ENCODE measurements around the gene PTPRM. TPM values are rescaled to one million over a fixed set of nuclear protein-coding genes. Genes with fewer than 3 reads are reported as not detected.

PTPRM gene
- total and polyA plus RNA-seq, 2 donors (not counting 3 experiments of a cell fraction or from before 2014, with no cell fraction given), result 37.4 to 43.7 TPM

DNA sequence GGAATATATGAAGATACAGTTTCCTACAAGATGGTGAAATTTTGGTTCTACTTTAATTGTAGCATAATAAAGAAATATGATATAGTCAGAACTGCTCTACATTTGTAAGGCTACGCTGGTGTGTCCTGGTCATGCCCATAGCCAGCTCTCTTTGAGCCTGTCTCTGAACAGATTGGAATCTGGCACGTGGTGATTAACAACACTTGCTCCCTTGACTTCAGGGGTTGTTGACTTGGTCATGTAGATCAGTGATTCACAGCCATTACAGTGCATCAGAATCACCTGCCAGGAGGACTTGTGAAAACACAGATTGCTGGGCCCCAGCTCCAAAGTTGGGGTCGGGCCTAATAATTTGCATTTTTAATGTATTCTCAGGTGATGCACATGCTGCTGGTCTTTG is 80.4 kb downstream of the PTPRM start:
- intact Hi-C loops (cut with micrococcal nuclease), result no loop called here

More for the DNA sequence above, 80.4 kb downstream of the PTPRM start:
- Histone ChIP-seq H3K4me3 (replicated peaks in 1 of 3; ENCODE audit: insufficient read depth in 1 of 3, low read depth in 1 of 3, low read length in 3 of 3) (no peak overlapping the region), H3K4me1 (ENCODE audit: control insufficient read depth, extremely low read depth, insufficient read depth, low read length) (no peaks in the 10 kb centered on the region), H3K79me2 (ENCODE audit: control insufficient read depth, insufficient read depth, low read length) (no peaks in the 10 kb centered on the region), H4K20me1 (replicated peaks; ENCODE audit: control insufficient read depth, extremely low read depth, insufficient read depth, low read length) (no peaks in the 10 kb centered on the region), H3K4me2 (ENCODE audit: insufficient read depth, low read length) (no peak overlapping the region), H3K27ac (ENCODE audit: insufficient read depth, low read depth, low read length) (no peak overlapping the region), H3K9ac (replicated peaks; ENCODE audit: extremely low read depth, insufficient read depth, low read length) (no peak overlapping the region), H3K36me3 (ENCODE audit: control insufficient read depth in 2 of 2, extremely low read depth in 1 of 2, insufficient read depth in 2 of 2, low read length in 2 of 2) (no peaks in the 10 kb centered on the region), H3K9me1 (replicated peaks; ENCODE audit: control insufficient read depth, extremely low read depth, insufficient read depth, low read length) (no peaks in the 10 kb centered on the region), H3K9me3 (replicated peaks; ENCODE audit: control insufficient read depth, insufficient read depth, low read length) (no peaks in the 10 kb centered on the region), H3K27me3 (ENCODE audit: control insufficient read depth in 2 of 2, insufficient read depth in 2 of 2, low read length in 2 of 2) (no peaks in the 10 kb centered on the region), H2AFZ (ENCODE audit: low read depth, low read length) (no peak overlapping the region)
- TF ChIP-seq POLR2AphosphoS5 (IDR thresholded peaks at IDR 0.05; ENCODE audit: insufficient read depth, low read depth, low read length), result no peak
- TF ChIP-seq GATA2 (IDR thresholded peaks at IDR 0.05; ENCODE audit: insufficient read depth, insufficient read length, low read depth, low read length), result no peak
- TF ChIP-seq, protein P1, sequence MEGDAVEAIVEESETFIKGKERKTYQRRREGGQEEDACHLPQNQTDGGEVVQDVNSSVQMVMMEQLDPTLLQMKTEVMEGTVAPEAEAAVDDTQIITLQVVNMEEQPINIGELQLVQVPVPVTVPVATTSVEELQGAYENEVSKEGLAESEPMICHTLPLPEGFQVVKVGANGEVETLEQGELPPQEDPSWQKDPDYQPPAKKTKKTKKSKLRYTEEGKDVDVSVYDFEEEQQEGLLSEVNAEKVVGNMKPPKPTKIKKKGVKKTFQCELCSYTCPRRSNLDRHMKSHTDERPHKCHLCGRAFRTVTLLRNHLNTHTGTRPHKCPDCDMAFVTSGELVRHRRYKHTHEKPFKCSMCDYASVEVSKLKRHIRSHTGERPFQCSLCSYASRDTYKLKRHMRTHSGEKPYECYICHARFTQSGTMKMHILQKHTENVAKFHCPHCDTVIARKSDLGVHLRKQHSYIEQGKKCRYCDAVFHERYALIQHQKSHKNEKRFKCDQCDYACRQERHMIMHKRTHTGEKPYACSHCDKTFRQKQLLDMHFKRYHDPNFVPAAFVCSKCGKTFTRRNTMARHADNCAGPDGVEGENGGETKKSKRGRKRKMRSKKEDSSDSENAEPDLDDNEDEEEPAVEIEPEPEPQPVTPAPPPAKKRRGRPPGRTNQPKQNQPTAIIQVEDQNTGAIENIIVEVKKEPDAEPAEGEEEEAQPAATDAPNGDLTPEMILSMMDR (IDR thresholded peaks at IDR 0.05; ENCODE audit: extremely low read depth in 1 of 2, insufficient read depth in 1 of 2, low read depth in 1 of 2, low read length in 2 of 2), result no peak
- no peak for TF ChIP-seq JUN (IDR thresholded peaks at IDR 0.05; ENCODE audit: borderline replicate concordance, insufficient read depth, insufficient read length, low read depth)
- no peak for TF ChIP-seq FOS (IDR thresholded peaks at IDR 0.05; ENCODE audit: borderline replicate concordance, insufficient read depth, low read length)
- no peak for TF ChIP-seq MYC (IDR thresholded peaks at IDR 0.05; ENCODE audit: low read depth, low read length)
- TF ChIP-seq POLR2A (IDR thresholded peaks at IDR 0.05; ENCODE audit: low read depth, low read length), result no peak
- no peak for TF ChIP-seq EZH2 (IDR thresholded peaks at IDR 0.05; ENCODE audit: borderline replicate concordance, low read depth, low read length, severe bottlenecking)
- TF ChIP-seq, protein P2, sequence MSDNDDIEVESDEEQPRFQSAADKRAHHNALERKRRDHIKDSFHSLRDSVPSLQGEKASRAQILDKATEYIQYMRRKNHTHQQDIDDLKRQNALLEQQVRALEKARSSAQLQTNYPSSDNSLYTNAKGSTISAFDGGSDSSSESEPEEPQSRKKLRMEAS (IDR thresholded peaks at IDR 0.05; ENCODE audit: insufficient read depth, insufficient read length), result no peak
- dilution Hi-C loops (cut with MboI; ENCODE audit: extremely low pct_ligation_motif_present, low sequenced_read_pairs), result no loop called here
- FAIRE-seq (no peak), DNase-seq (ENCODE audit: low read depth, low spot score) (no peak)
- CTCF ChIA-PET, result no interaction called here
- BruUV-seq (replicated peaks), result no TSS peak
- POLR2A ChIA-PET, result no interaction called here

Measured in endothelial cell of umbilical vein (primary cell).